ENCODE results near the gene DACH1. TPM values are rescaled to one million over a fixed set of nuclear protein-coding genes. Genes with fewer than 3 reads are reported as not detected.

Gene DACH1
- total and polyA plus RNA-seq, 2 experiments from 2014 or later = 1.3 to 6.5 TPM

DNA sequence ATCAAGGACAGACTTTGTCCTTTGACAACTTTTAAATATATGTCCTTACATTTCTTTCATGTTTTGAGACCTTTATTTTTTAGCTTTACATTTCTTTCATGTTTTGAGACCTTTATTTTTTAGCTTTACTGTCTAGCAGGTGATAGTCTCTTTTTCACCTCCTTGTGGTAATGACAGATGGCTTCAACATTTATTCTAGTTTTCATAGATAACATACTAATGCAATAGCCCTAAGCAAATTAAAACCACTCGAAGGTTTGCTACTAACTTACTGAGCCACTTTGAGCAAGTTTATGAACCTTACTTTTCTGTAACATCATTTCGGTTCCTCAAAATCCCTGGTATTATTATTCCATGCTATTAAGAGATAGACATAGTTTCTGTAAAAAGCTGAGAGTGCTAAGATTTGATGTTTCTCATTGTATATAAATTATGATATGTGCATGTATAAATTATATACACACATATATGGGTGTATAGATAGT lies 4.5 kb downstream of the DACH1 start:
- Histone ChIP-seq H4K20me1 (ENCODE audit: insufficient read depth, poor library complexity, severe bottlenecking) (no peaks in the 10 kb centered on the region), H3K27ac (no peak overlapping the region), H2AFZ (no peak overlapping the region), H3K79me2 (peaks cover 23% of the 10 kb centered on the region), H3K27me3 (peaks cover 27% of the 10 kb centered on the region), H3K4me2 (peak overlapping the region; percentile 87), H3K9me2 (replicated peaks; ENCODE audit: insufficient read depth) (no peaks in the 10 kb centered on the region), H3K36me3 (replicated peaks; ENCODE audit: insufficient read depth, low read depth) (no peaks in the 10 kb centered on the region), H3K4me1 (ENCODE audit: insufficient read depth) (no peaks in the 10 kb centered on the region), H3K4me3 (no peak overlapping the region), H3K9me3 (ENCODE audit: low read depth) (no peaks in the 10 kb centered on the region)
- no peak for TF ChIP-seq EZH2phosphoT487 (IDR thresholded peaks at IDR 0.05; ENCODE audit: low read depth, severe bottlenecking, unreplicated experiment)
- TF ChIP-seq EZH2 (IDR thresholded peaks at IDR 0.05; ENCODE audit: borderline replicate concordance) = no peak
- TF ChIP-seq, protein P1, sequence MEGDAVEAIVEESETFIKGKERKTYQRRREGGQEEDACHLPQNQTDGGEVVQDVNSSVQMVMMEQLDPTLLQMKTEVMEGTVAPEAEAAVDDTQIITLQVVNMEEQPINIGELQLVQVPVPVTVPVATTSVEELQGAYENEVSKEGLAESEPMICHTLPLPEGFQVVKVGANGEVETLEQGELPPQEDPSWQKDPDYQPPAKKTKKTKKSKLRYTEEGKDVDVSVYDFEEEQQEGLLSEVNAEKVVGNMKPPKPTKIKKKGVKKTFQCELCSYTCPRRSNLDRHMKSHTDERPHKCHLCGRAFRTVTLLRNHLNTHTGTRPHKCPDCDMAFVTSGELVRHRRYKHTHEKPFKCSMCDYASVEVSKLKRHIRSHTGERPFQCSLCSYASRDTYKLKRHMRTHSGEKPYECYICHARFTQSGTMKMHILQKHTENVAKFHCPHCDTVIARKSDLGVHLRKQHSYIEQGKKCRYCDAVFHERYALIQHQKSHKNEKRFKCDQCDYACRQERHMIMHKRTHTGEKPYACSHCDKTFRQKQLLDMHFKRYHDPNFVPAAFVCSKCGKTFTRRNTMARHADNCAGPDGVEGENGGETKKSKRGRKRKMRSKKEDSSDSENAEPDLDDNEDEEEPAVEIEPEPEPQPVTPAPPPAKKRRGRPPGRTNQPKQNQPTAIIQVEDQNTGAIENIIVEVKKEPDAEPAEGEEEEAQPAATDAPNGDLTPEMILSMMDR (IDR thresholded peaks at IDR 0.05; ENCODE audit: poor library complexity) = no peak
- DNase-seq (ENCODE audit: low spot score) = no peak
- WGBS (ENCODE audit: low lambda C conversion rate, missing lambda C conversion rate) = 54% methylated on average over 2 of the region's 2 CpGs

DNA sequence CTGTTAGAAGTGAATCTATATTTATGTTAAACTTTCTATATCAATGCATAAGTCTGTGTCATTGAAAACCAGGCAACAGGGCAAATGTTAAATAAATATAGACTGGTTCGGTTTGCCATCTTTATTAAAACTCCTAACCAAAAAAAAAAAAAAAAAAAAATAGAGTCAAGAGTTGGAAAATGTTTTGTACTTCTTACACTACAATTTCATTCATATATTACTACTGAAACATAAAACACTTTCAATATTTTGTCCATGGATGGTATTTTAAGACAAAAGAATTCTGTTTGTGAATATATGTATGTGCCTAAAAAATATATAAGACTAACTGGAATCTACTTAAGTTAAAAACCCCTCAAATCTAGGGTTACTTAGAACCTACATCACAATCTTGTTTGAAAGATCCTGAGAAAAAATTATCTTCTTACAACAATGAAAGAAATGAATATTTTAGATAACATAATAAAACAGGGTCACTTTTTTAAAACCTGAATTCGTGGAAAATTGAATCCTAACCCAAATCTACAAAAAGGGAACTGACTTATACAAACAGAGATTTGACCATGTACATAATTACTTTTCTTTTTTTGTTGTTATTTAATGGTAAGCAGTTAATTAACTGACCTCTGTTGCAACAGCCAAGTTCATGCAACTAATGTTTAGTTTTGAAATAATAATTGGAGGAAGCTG lies 5.1 kb downstream of the DACH1 start:
- Histone ChIP-seq H3K4me3 (no peak overlapping the region), H3K9me3 (ENCODE audit: low read depth) (no peaks in the 10 kb centered on the region), H3K9me2 (replicated peaks; ENCODE audit: insufficient read depth) (no peaks in the 10 kb centered on the region), H3K79me2 (peaks cover 23% of the 10 kb centered on the region), H3K36me3 (replicated peaks; ENCODE audit: insufficient read depth, low read depth) (no peaks in the 10 kb centered on the region), H3K4me1 (ENCODE audit: insufficient read depth) (no peaks in the 10 kb centered on the region), H3K27ac (no peak overlapping the region), H4K20me1 (ENCODE audit: insufficient read depth, poor library complexity, severe bottlenecking) (no peaks in the 10 kb centered on the region), H3K4me2 (peak overlapping the region; percentile 87), H3K27me3 (peaks cover 26% of the 10 kb centered on the region), H2AFZ (no peak overlapping the region)
- DNase-seq (ENCODE audit: low spot score) = no peak
- WGBS (ENCODE audit: low lambda C conversion rate, missing lambda C conversion rate) = 85% methylated on average over 2 of the region's 2 CpGs
- TF ChIP-seq EZH2 (IDR thresholded peaks at IDR 0.05; ENCODE audit: borderline replicate concordance) (no peak), EZH2phosphoT487 (IDR thresholded peaks at IDR 0.05; ENCODE audit: low read depth, severe bottlenecking, unreplicated experiment) (no peak)
- TF ChIP-seq, protein P1 (IDR thresholded peaks at IDR 0.05; ENCODE audit: poor library complexity) = no peak

DNA sequence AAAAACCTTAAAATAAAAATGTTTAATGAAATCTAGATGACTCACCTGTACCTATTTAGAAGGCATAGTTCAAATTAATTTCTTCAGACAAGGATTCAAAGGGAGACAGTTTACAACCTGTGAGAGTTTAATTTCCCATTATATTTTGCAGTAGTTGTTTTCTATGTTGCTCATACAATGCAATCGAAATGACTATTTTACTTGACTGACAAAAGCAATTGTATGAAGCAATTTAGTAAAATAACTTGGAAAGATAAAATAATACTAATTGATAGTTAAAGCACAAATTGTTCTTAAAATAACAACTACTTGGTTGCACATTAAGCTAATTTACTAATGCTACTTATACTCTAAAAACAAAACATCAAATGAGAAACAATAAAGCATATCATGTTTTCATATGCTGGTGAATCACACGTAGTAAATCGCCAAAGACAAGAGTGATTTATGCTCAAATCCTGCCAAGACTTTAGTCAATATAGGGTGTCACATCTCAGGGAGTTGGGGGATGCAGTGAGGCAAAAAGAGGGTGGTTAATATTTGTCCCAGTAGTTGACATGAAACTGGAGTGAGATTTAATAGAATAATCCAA lies 6.4 kb downstream of the DACH1 start:
- Histone ChIP-seq H3K4me3 (no peak overlapping the region), H3K36me3 (replicated peaks; ENCODE audit: insufficient read depth, low read depth) (no peaks in the 10 kb centered on the region), H2AFZ (no peak overlapping the region), H3K9me2 (replicated peaks; ENCODE audit: insufficient read depth) (no peaks in the 10 kb centered on the region), H3K27me3 (peaks cover 26% of the 10 kb centered on the region), H3K79me2 (peaks cover 23% of the 10 kb centered on the region), H3K27ac (no peak overlapping the region), H3K4me1 (ENCODE audit: insufficient read depth) (no peaks in the 10 kb centered on the region), H4K20me1 (ENCODE audit: insufficient read depth, poor library complexity, severe bottlenecking) (no peaks in the 10 kb centered on the region), H3K4me2 (no peak overlapping the region), H3K9me3 (ENCODE audit: low read depth) (no peaks in the 10 kb centered on the region)
- no peak for DNase-seq (ENCODE audit: low spot score)
- 79% methylated on average over 3 of the region's 3 CpGs for WGBS (ENCODE audit: low lambda C conversion rate, missing lambda C conversion rate)
- TF ChIP-seq, protein P1 (IDR thresholded peaks at IDR 0.05; ENCODE audit: poor library complexity) = no peak
- TF ChIP-seq EZH2phosphoT487 (IDR thresholded peaks at IDR 0.05; ENCODE audit: low read depth, severe bottlenecking, unreplicated experiment) = no peak
- TF ChIP-seq EZH2 (IDR thresholded peaks at IDR 0.05; ENCODE audit: borderline replicate concordance) = no peak

Measured in hepatocyte (in vitro differentiated cells).